DMS114 treated with DMSO at 0.1 percent for 48 hours (cell line): ENCODE data around the gene CLDN6.

Experiments
- DNase-seq: peaks from one replicate; lab custom pipeline; 2025; ENCODE audit not compliant: unreplicated experiment; lab: John Stamatoyannopoulos, UW

Gene CLDN6

DNA sequence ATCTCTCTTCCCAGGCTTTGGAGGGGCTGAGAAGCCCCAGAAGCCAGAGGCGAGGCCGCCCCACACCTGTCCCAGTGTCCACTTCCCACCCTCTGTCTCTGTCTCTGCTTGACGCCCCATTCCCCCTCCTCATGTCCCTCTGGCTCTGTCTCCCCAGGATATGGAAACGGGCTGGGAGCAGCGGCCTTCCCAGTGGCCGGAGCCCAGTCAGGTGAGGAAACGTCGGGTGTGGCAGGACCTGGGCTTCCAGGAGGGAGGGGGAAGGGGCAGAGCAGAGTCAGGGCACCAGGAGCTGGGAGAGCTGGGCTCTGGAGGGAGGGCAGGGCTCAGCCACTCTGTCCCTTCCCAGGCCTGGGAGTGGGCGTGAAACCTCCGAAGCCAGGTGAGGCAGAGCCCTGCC lies 27.1 kb downstream of the CLDN6 start:
- no peak for DNase-seq

- DNase-seq, result no peak
Observed at GRCh38 chr16:2988590-2989099, 29.3 kb downstream of the CLDN6 start.

GRCh38 chr16:2987833-2988232 lies 30.1 kb downstream of the CLDN6 start:
- no peak for DNase-seq

DNA sequence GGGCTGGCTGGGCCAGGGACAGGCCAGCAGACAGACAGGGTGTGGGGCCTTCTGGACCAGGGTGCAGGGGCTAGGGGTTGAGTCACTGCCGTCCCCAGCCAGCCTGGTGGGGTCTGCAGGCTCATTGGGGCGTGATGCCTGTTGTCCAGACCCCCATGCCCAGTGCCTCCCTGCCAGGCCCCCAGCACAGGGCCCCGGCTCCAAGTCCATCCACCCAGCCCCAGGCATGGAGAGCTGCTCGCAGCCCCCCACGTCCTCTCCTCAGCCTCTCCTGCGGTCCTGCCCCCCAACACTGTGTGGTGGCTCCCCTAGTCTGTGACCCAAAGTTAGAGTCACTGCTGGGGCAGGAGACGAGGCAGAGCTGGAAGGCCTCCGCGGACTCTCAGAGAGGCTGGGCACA lies 30.7 kb downstream of the CLDN6 start:
- DNase-seq, result no peak

DNA sequence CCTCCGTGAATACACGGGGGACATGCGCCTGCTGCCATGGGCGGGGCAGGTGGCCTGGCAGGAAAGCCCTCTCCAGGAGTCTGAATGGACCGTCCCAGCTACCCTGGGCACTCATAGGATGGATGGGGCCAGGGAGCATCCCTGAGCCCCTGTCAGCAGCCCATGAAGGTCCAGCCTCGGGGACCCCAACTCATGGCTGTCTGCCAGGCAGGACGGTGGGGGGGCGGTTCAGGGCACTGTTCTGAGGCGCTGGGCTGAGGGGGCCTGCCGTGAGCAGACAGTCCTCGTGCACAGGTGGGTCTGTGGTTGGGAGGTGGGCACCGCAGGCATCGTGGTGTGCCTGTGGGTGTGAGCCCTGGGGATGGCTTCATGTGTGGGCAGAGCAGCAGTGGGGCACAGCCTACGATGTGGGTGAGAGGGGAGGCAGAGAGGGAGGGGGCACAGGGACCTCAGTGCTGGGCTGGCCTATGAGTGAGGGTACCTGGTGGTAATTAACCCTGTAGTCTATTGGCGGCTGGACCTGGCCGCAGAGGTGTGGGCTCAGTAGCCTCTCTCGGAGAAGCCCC lies 31.3 kb downstream of the CLDN6 start:
- DNase-seq, result no peak

GRCh38 chr16:2985893-2986355 lies 32.1 kb downstream of the CLDN6 start:
- no peak for DNase-seq

- DNase-seq, result no peak
Observed at GRCh38 chr16:2985462-2985861, 32.5 kb downstream of the CLDN6 start.

- peak; percentile 57 for DNase-seq
Observed at GRCh38 chr16:2983706-2984136, 34.3 kb downstream of the CLDN6 start.

GRCh38 chr16:2982402-2982801 lies 35.6 kb downstream of the CLDN6 start:
- no peak for DNase-seq

DNA sequence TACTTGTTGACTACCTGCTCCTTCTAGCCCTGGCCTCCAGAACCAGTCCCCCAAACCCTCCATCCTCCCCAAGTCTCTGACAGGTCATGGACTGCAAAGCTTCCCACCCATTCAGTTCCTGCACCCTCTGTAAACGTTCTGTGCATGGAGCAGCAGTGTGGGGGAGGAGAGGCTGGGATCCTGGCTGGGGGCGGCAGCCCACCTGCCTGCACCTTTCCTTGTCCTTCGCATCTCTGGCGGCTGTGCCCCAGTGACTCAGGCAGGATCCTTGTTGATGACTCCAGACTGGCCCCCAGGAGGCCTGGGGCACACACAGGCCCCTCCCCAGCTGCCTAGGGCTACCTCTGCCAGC lies 36.1 kb downstream of the CLDN6 start:
- no peak for DNase-seq

DNA sequence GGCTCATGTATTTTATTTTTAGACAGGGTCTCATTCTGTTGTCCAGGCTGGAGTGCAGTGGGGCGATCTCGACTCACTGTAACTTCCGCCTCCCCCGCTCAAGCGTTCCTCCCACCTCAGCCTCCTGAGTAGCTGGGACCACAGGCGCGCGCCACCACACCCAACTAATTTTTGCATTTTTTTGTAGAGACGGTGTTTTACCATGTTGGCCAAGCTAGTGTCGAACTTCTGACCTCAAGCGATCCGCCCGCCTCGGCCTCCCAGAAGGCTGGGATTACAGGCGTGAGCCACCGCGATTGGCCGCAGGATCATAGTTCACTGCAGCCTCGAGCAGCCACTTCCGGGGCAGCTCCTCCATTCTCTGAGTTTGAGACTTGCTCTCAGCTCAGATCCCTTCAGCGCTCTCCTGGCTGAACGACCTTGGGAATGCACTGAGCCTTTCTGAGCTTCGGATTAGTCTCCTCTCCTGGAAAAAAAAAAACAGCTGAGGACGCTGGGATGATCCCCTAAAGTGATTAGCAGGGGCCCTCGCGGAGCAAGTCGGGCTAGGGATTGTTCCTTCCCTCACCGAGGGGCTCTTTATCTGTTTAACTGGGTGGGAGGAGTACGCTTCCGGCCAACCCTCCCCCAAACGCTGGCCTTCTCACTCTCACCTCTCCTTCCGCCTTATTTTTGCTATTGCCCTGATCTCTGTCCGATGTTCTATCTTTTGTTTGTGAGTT lies 36.6 kb downstream of the CLDN6 start:
- no peak for DNase-seq

DNA sequence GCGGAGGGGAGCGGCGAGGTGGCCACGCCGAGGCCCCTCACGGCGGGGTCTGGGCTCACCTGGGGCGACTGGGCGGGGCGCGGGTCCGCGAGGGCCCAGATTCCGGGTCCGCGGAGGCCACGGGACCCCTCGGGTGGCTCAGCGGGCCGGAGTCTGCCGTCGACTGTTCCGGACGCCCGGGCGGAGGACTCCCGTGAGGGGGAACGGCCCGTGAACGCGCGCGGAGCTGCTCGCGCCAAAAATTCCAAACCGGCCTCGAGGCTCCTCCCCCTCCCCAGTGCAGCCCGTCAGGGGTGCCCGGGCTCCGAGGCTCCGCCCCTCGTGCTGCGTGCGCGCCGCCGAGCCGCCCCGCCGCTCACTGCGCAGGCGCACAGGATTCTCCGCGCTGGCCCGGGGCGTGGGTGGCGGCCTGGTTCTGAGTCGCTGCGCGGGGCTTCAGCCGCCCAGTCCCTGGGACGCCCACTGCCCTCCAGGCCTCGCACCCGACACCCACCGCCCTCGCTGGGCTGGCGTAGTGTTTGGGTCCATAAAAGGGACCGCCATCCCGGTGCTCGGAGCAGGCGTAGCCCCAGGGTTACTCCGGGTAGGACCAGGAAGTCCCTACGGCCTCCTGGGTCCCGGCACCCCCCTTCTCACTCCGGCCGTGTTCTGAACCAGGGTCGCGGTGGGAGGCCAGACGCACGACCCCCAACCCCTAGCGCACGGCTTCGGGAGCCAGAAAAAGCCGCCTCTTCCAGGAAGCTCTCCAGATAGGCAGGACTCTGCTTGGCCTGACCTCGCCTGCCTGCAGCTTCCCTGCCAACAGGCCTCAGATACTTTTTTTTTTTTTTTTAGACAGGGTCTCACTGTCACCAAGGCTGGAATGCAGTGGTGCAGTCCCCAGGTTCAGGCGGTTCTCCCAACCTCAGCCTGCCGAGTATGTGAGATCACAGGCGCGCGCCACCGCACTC lies 37.5 kb downstream of the CLDN6 start, which contains the start of gene PKMYT1:
PKMYT1 (minus strand) TSS at position 220 of the 950 bp plus-strand sequence. CDS start 789 bp downstream, outside the sequence.
- peak; percentile 59 for DNase-seq

- DNase-seq, result no peak
Observed at GRCh38 chr16:2979669-2980226, 38.2 kb downstream of the CLDN6 start.

GRCh38 chr16:2977440-2977839 lies 40.5 kb downstream of the CLDN6 start:
- no peak for DNase-seq

DNA sequence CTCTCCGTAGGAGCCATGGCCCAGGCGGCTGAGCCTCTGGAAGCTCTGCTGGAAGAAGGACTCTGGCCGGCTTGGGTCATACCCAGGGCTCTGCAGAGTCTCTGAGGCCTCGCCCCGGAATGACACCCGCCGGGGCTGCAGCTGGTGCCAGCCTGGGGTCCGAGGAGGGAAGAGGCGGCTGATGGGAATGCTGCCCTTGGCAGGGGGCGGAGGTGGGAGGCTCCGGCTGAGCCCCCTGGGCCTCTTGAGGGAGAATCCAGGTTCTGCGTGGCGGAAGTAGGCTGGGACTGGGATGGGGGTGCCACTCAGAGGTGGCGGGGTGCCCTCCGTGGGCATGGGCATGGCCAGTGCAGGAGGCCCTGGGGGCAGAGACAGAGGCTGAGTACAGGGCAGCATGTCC lies 41.3 kb downstream of the CLDN6 start:
- DNase-seq, result no peak

GRCh38 chr16:2976201-2976600 lies 41.8 kb downstream of the CLDN6 start:
- no peak for DNase-seq

DNA sequence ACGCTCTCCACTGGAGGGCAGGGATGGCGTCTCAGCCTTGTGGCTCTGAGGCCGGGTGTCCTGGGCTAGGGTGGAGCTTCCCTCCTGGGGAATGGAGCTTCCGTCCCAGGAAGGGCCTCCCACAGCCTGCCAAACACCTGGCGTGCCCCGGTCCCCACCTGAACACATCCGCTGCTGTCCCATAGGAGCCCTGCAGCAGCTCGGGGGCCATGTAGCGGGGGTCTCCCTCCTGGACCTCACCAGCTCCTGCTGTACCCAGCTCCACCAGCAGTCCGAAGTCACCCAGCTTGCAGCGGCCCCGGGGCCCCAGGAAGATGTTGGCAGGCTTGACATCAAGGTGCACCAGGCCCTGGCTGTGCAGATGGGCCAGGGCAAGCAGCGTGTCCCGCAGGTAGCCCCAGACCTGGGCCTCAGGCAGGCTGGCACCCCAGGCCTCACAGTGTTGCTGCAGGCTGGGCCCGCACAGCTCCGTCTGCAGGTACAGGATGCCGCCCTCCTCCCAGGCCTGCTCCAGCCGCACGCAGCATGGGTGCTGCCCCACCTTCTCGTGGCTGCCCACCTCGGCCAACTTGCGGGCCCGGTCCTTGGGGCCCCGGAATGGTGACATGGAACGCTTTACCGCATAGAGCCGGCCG lies 42.7 kb downstream of the CLDN6 start:
- no peak for DNase-seq

DNA sequence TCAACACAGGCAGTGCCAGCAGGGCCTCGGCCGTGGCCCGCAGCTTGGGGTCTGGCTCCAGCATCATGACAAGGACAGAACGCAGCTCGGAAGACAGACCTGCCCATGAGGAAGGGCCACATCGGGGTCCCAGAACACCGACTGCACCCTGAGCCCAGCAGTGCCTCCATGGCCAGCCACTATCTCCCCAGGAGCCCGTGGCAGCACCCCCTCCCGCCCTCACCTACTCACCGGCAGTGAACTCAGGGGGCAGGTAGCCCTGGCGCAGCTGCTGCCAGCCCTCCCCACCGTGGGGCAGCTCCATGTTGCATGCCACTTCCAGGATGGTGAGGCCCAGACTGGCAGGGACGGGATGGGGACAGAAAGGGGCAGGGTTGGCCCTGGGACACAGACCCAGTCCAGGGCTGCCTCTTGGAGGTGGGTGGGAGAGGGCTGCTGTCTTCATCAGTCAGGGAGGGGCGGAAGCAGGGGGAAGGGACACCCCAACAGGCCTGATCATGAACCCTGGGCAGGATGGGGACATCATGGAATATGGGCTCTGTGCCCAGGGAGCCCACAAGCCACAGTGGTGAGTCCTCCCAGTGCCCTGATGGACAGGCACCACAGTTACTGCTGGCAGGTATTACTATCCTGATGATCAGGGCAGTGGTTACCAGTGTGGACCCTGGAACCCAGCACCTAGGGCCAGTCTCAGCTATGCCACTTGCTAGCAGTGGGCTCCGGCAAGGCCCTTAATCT lies 43.5 kb downstream of the CLDN6 start:
- no peak for DNase-seq

GRCh38 chr16:2973605-2974318 lies 44.2 kb downstream of the CLDN6 start:
- DNase-seq, result no peak
